ENCODE measurements around the gene SKIC8. TPM values are rescaled to one million over a fixed set of nuclear protein-coding genes. Genes with fewer than 3 reads are reported as not detected.

The SKIC8 gene
- 79.6 to 118 TPM (median 86.2 TPM) in 5 replicates for total RNA-seq (2022; extraction: Qiagen RNA extraction)

DNA sequence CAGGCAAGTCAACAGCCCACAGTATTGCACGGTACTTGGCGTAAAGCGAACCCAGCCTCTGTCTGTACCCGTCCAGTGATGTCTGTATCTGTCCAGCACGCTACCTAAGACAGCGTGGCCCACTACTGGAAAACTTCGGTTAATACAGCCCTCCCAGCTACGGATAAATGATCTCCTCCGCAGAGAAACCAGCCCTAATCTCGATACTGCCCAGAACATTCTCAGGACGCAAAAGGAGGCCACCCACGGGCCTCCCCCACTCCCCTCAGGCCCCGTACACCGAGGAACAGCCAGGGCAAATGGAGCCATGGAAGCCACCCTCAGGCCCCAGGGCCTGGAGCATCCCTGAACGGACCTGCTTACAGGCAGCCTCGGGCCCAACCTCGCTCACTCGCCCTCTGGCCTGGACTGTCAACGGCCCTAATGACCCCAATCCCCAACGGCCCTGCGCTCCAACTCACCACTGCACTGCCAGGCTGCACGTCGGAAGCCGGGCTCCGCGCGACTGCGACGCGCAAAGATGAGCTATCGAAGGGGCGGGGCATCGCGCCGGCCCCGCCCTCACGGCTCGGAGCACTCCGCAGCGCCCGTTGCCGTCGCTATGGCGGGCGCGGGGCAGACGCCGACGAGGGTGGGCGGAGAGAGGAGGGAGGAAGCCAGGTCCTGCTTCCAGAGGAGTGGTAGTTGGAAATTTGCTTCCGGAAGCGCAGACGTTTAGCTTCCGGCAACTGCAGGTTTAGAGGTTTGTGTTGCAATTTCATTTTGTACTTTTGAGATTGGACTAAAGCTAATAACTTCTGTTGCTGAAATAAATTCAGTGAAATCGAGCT lies at the start of gene SKIC8:
Gene SKIC8, minus strand, starts transcription at position 509 of the 830 bp plus-strand sequence. CDS start 3,923 bp downstream, outside the sequence.

DNA sequence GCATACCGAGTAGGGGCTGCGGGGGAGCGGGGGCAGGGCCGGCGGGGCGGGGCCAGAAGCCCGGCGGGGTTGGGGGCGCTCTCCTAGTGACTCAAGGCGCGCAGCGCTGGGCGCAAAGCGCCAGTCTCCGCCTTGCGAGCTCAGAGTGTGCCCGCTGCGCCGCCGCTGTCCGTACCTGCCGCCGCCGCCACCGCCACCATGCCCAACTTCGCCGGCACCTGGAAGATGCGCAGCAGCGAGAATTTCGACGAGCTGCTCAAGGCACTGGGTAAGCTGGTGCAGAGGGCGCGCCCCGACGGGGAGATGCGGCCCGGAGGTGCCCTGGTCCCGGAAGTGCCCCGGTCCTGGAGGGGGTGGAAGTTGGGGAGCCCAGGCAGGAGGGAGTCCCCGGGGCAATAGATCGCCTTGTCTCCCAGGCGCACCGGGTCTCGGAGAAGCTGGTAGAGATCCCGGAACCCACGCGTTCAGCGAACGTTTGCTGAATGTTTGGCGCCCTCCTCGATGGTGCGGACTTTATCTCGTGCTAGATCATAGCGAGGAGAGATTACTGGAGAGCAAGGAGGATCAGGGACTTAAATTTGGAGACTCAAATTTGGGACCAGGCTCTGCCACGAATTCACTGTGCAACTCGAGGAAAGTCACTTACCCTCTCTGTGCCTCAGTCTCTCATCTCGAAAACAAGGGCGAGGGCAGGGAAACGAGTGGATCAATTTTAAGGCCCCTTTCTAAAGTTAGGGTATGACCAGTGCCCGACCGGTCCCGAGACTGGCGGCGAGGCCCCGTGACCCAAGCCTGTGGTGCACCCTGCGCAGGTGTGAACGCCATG lies 41.0 kb upstream of the SKIC8 start, which contains the start of gene CRABP1:
Gene CRABP1, plus strand, starts transcription at position 123 of the 826 bp plus-strand sequence. Its CDS starts 76 bp downstream, at position 199.

DNA sequence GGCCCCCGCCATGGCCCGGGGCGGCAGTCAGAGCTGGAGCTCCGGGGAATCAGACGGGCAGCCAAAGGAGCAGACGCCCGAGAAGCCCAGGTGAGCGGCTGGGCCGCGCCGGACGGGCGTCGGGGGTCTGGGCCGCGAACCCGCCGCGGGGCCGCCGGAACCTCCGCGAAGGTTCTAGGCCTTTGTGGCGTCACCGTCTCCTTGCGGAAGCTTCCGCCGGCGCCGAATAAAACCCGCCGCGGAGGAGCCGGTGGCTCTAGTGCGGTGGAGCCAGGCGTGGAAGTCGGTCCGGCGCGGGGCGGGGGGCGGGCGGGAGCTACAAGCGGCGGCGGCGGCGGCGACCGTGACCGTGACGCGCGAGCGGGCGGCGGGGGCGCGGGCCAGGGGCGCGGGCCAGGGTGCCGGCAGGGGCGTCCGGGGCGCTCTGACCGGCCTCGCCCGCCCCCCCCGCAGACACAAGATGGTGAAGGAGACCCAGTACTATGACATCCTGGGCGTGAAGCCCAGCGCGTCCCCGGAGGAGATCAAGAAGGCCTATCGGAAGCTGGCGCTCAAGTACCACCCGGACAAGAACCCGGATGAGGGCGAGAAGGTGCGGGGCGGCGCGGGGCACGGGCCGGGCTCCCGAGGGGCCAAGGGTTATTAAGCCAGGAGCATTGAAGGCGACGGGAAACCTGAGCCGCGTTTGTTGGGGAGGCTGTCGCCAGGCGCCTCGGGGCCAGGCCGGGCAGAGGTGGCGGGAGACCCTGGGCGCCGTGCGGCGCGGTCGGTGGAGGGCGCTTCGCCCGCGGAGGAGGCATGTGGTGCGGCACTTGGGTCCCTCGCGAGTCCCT lies 34.9 kb downstream of the SKIC8 start, which contains the start of gene DNAJA4:
Gene DNAJA4, plus strand, starts transcription at position 259 of the 833 bp plus-strand sequence. Its CDS starts 202 bp downstream, at position 461.

DNA sequence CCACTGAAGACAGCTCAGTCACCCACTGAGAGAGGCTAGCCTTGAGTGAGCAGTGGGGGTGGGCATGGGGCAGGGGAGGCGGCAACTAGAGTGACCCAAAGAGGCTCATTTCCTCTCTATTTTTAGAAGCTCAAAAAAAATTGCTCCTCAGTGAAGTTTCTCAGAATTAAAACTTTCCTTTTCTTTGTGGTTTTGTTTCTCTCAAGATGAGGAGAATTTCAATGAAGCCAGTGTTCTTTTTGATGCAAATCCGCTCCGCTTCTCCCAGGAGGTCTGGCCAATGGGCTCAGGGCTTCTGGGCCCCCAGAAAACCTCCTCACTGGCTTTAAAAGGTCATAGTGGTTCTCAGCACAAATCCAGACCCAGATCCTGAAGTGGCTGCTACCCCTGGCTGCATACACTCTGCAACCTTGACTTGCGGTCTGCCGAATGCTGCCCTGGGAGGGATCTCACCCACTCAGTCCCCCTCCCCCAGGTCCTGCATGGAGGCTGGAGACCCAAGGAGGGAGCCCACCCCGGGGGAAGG lies 64.8 kb downstream of the SKIC8 start, which contains the start of gene ACSBG1:
Gene ACSBG1, minus strand, starts transcription at position 51 of the 526 bp plus-strand sequence. CDS start 64 bp downstream, outside the sequence.

Other genes starting within 250 kb of the SKIC8 start
- 14.3 to 18.4 TPM (median 16.4 TPM) in 5 replicates for gene TBC1D2B, start 221.9 kb downstream of the SKIC8 start, total RNA-seq (2022; extraction: Qiagen RNA extraction)
- not detected in 5 replicates for gene SH2D7, start 207.0 kb downstream of the SKIC8 start, total RNA-seq (2022; extraction: Qiagen RNA extraction)
- 26.1 to 30.0 TPM (median 28.1 TPM) in 5 replicates for gene CIB2, start 168.2 kb downstream of the SKIC8 start, total RNA-seq (2022; extraction: Qiagen RNA extraction)
- 61.4 to 113 TPM (median 66.0 TPM) in 5 replicates for gene IDH3A, start 150.2 kb downstream of the SKIC8 start, total RNA-seq (2022; extraction: Qiagen RNA extraction)
- gene ACSBG1, start 65.0 kb downstream of the SKIC8 start, total RNA-seq (2022; extraction: Qiagen RNA extraction), result 0.07 to 0.25 TPM (median 0.17 TPM) in 5 replicates
- 0.05 to 0.08 TPM in 2 of 5 replicates, not detected in the others for gene DNAJA4, start 35.0 kb downstream of the SKIC8 start, total RNA-seq (2022; extraction: Qiagen RNA extraction)
- gene CRABP1, start 40.7 kb upstream of the SKIC8 start, total RNA-seq (2022; extraction: Qiagen RNA extraction), result 0.68 to 2.0 TPM (median 1.1 TPM) in 5 replicates
- 31.4 to 50.3 TPM (median 46.8 TPM) in 5 replicates for gene IREB2, start 138.6 kb upstream of the SKIC8 start, total RNA-seq (2022; extraction: Qiagen RNA extraction)
- gene HYKK, start 208.0 kb upstream of the SKIC8 start, total RNA-seq (2022; extraction: Qiagen RNA extraction), result 5.2 to 6.5 TPM (median 5.7 TPM) in 5 replicates
- 370 to 480 TPM (median 395 TPM) in 5 replicates for gene PSMA4, start 240.8 kb upstream of the SKIC8 start, total RNA-seq (2022; extraction: Qiagen RNA extraction)

All from A549 treated with Hydrocortisone at 1 μM for 4 hours (cell line).